DOHH2 (cell line): ENCODE data around the gene SRC.

Source experiments
- EZH2phosphoT487 ChIP-seq: fragments of 200-600 bp; sonication (generic); IDR thresholded peaks from 2 replicates; pipeline ENCODE4 v1.6.1; 2017; ENCODE audit warnings: borderline replicate concordance, mild to moderate bottlenecking, antibody characterized with exemption, low read length, moderate library complexity, mixed read lengths
- TF ChIP-seq, protein P1 (sequence below): fragments of 200-600 bp; sonication (generic); IDR thresholded peaks from one replicate; pipeline ENCODE4 v1.5.1; 2014; ENCODE audit warnings: antibody characterized with exemption, mild to moderate bottlenecking, low read depth, low read length; ENCODE audit not compliant: poor library complexity, severe bottlenecking

DNA sequence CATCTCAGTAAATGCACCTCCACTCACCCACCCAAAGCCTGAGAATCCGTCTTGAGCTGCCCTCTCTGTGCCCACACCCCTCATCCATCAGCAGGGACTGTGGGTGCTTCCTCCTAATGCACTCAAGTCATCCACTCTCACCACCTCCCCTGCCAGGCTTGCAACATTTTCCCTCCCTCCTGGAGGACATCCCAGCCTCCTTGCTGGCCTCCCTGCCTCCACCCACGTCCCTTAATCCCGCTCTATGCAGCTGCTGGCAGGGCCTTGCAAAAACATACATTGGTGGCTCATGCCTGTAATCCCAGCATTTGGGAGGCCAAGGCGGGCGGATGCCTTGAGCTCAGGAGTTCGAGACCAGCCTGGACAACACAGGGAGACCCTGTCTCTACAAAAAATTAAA lies 15.6 kb upstream of the SRC start:
- TF ChIP-seq, protein P1, sequence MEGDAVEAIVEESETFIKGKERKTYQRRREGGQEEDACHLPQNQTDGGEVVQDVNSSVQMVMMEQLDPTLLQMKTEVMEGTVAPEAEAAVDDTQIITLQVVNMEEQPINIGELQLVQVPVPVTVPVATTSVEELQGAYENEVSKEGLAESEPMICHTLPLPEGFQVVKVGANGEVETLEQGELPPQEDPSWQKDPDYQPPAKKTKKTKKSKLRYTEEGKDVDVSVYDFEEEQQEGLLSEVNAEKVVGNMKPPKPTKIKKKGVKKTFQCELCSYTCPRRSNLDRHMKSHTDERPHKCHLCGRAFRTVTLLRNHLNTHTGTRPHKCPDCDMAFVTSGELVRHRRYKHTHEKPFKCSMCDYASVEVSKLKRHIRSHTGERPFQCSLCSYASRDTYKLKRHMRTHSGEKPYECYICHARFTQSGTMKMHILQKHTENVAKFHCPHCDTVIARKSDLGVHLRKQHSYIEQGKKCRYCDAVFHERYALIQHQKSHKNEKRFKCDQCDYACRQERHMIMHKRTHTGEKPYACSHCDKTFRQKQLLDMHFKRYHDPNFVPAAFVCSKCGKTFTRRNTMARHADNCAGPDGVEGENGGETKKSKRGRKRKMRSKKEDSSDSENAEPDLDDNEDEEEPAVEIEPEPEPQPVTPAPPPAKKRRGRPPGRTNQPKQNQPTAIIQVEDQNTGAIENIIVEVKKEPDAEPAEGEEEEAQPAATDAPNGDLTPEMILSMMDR = no peak
- TF ChIP-seq EZH2phosphoT487 = no peak
